Measurements from ENCODE around the gene AHNAK.

AHNAK gene

GRCh38 chr11:62542750-62543567 is 3.6 kb downstream of the AHNAK start:
- H3K9me2 ChIP-seq (ENCODE audit: low read depth, low read length) = no peaks in the 10 kb centered on the region
- no peaks in the 10 kb centered on the region for H3K36me3 ChIP-seq (ENCODE audit: insufficient read depth, low read length)
- H3K4me2 ChIP-seq (ENCODE audit: low read length) = no peak overlapping the region
- H3K4me3 ChIP-seq (ENCODE audit: low read depth, low read length, poor library complexity, severe bottlenecking) = no peak overlapping the region
- H3K4me1 ChIP-seq (ENCODE audit: insufficient read depth, low read length, severe bottlenecking) = peaks cover 42% of the 10 kb centered on the region
- TF ChIP-seq EZH2 (IDR thresholded peaks at IDR 0.05; ENCODE audit: borderline replicate concordance, low read length) (no peak), CTCF (IDR thresholded peaks at IDR 0.05; ENCODE audit: low read length) (peak; percentile 92)
- no peaks in the 10 kb centered on the region for H3K79me2 ChIP-seq (ENCODE audit: insufficient read depth, low read length)
- no peaks in the 10 kb centered on the region for H3K9me3 ChIP-seq (ENCODE audit: low read length)
- no peak overlapping the region for H3K27ac ChIP-seq (ENCODE audit: low read depth, low read length, poor library complexity, severe bottlenecking)
- no peaks in the 10 kb centered on the region for H3F3A ChIP-seq (ENCODE audit: insufficient read depth, low read length)
- H4K20me1 ChIP-seq (ENCODE audit: insufficient read depth, low read length) = no peaks in the 10 kb centered on the region
- no peak overlapping the region for H2AFZ ChIP-seq (ENCODE audit: low read length)
- H3K27me3 ChIP-seq (ENCODE audit: insufficient read depth, low read length) = no peaks in the 10 kb centered on the region; the same call in none of the 2 replicates
- no peak overlapping the region for H3K9ac ChIP-seq (ENCODE audit: low read length)

- H4K20me1 ChIP-seq (ENCODE audit: insufficient read depth, low read length) = no peaks in the 10 kb centered on the region
- no peaks in the 10 kb centered on the region for H3K9me2 ChIP-seq (ENCODE audit: low read depth, low read length)
- no peak overlapping the region for H3K9ac ChIP-seq (ENCODE audit: low read length)
- H3K9me3 ChIP-seq (ENCODE audit: low read length) = no peaks in the 10 kb centered on the region
- no peak overlapping the region for H3K4me2 ChIP-seq (ENCODE audit: low read length)
- H3K27ac ChIP-seq (ENCODE audit: low read depth, low read length, poor library complexity, severe bottlenecking) = peak overlapping the region; percentile 71
- peaks cover 42% of the 10 kb centered on the region for H3K4me1 ChIP-seq (ENCODE audit: insufficient read depth, low read length, severe bottlenecking)
- H3K36me3 ChIP-seq (ENCODE audit: insufficient read depth, low read length) = no peaks in the 10 kb centered on the region
- H3K4me3 ChIP-seq (ENCODE audit: low read depth, low read length, poor library complexity, severe bottlenecking) = no peak overlapping the region
- H3K27me3 ChIP-seq (ENCODE audit: insufficient read depth, low read length) = no peaks in the 10 kb centered on the region; the same call in none of the 2 replicates
- H3F3A ChIP-seq (ENCODE audit: insufficient read depth, low read length) = no peaks in the 10 kb centered on the region
- H2AFZ ChIP-seq (ENCODE audit: low read length) = no peak overlapping the region
- H3K79me2 ChIP-seq (ENCODE audit: insufficient read depth, low read length) = no peaks in the 10 kb centered on the region
- TF ChIP-seq EZH2 (IDR thresholded peaks at IDR 0.05; ENCODE audit: borderline replicate concordance, low read length) (no peak), CTCF (IDR thresholded peaks at IDR 0.05; ENCODE audit: low read length) (no peak)
Observed at GRCh38 chr11:62542111-62542745, 4.4 kb downstream of the AHNAK start.

- Histone ChIP-seq H2AFZ (ENCODE audit: low read length) (no peak overlapping the region), H3K9me2 (ENCODE audit: low read depth, low read length) (no peaks in the 10 kb centered on the region), H3F3A (ENCODE audit: insufficient read depth, low read length) (no peaks in the 10 kb centered on the region), H3K9me3 (ENCODE audit: low read length) (no peaks in the 10 kb centered on the region), H3K4me2 (ENCODE audit: low read length) (peak overlapping the region; percentile 43), H3K27me3 (ENCODE audit: insufficient read depth, low read length) (no peaks in the 10 kb centered on the region; the same call in none of the 2 replicates), H3K79me2 (ENCODE audit: insufficient read depth, low read length) (no peaks in the 10 kb centered on the region), H4K20me1 (ENCODE audit: insufficient read depth, low read length) (no peaks in the 10 kb centered on the region), H3K4me1 (ENCODE audit: insufficient read depth, low read length, severe bottlenecking) (peaks cover 42% of the 10 kb centered on the region), H3K9ac (ENCODE audit: low read length) (peak overlapping the region; percentile 42; the same call in 1 of the 2 replicates), H3K4me3 (ENCODE audit: low read depth, low read length, poor library complexity, severe bottlenecking) (peak overlapping the region; percentile 17), H3K27ac (ENCODE audit: low read depth, low read length, poor library complexity, severe bottlenecking) (peak overlapping the region; percentile 71), H3K36me3 (ENCODE audit: insufficient read depth, low read length) (no peaks in the 10 kb centered on the region)
- TF ChIP-seq CTCF (IDR thresholded peaks at IDR 0.05; ENCODE audit: low read length) = no peak
- no peak for TF ChIP-seq EZH2 (IDR thresholded peaks at IDR 0.05; ENCODE audit: borderline replicate concordance, low read length)
Observed at GRCh38 chr11:62540804-62541701, 5.6 kb downstream of the AHNAK start.
